CD4-positive, alpha-beta T cell (primary cell): ENCODE results near the gene DNAH11. TPM values are rescaled to one million over a fixed set of nuclear protein-coding genes. Genes with fewer than 3 reads are reported as not detected.

Experiments used
- ATAC-seq: fragments of 200-7000 bp; cut with Tn5 transposase; one replicate; pipeline ENCODE4 v1.10.0; 2022; ENCODE audit warnings: mild to moderate bottlenecking; ENCODE audit not compliant: poor library complexity
- CTCF ChIA-PET: fragments of 350-600 bp; sonication (Branson Sonifier 250); formaldehyde crosslinking; loops from one replicate; lab custom pipeline; 2021; ENCODE audit warnings: antibody characterized with exemption, inconsistent platforms; lab: Charles Lee
- POLR2A ChIA-PET: fragments of 350-600 bp; sonication (Branson Sonifier 250); formaldehyde crosslinking; loops from one replicate; lab custom pipeline; 2021; ENCODE audit warnings: antibody characterized with exemption, inconsistent platforms; lab: Charles Lee
- DNase-seq, 14 experiments: peaks; one replicate each; pipeline ENCODE4 v3.0.0-alpha.2; 2013 to 2020; ENCODE audit warnings: mixed read lengths in 2 of 14
- H3K27ac ChIP-seq, 2 donors: one replicate each; pipeline versions ENCODE4 v1.5.1 to v1.7.0; 2013; ENCODE audit warnings: low read length in 2 of 2, low read depth in 1 of 2, mild to moderate bottlenecking in 1 of 2
- H3K27me3 ChIP-seq, 2 experiments: 1 replicate in 1 of 2; 2 replicates in 1 of 2; pipeline versions ENCODE4 v1.6.1 to v1.7.0; 2013; ENCODE audit warnings: low read length in 2 of 2, control low read depth in 1 of 2, mild to moderate bottlenecking in 1 of 2, moderate library complexity in 1 of 2; ENCODE audit not compliant: insufficient read depth in 2 of 2, control insufficient read depth in 1 of 2
- H3K36me3 ChIP-seq: one replicate; pipeline ENCODE4 v1.6.1; 2013; ENCODE audit warnings: low read length, control low read depth; ENCODE audit not compliant: insufficient read depth
- H3K4me1 ChIP-seq: one replicate; pipeline ENCODE4 v1.6.1; 2013; ENCODE audit warnings: low read length, control low read depth; ENCODE audit not compliant: insufficient read depth
- H3K4me3 ChIP-seq: one replicate; pipeline ENCODE4 v1.5.1; 2013; ENCODE audit warnings: mild to moderate bottlenecking, low read length, moderate library complexity
- H3K9me3 ChIP-seq, 2 experiments: 1 replicate in 1 of 2; 2 replicates in 1 of 2; pipeline versions ENCODE4 v1.6.1 to v1.7.0; 2013; ENCODE audit warnings: low read length in 2 of 2, mild to moderate bottlenecking in 2 of 2, control low read depth in 1 of 2, moderate library complexity in 1 of 2; ENCODE audit not compliant: control insufficient read depth in 1 of 2, insufficient read depth in 1 of 2
- H3K27ac Mint-ChIP-seq: one replicate; pipeline ENCODE4 v1.8.0; 2020; ENCODE audit warnings: mixed read lengths
- H3K27me3 Mint-ChIP-seq: one replicate; pipeline ENCODE4 v1.8.0; 2021; ENCODE audit warnings: mixed read lengths
- H3K36me3 Mint-ChIP-seq: one replicate; pipeline ENCODE4 v1.8.0; 2021; ENCODE audit warnings: low read depth, mixed read lengths
- H3K4me1 Mint-ChIP-seq: one replicate; pipeline ENCODE4 v1.8.0; 2021; ENCODE audit warnings: low read depth, mixed read lengths
- H3K4me3 Mint-ChIP-seq: one replicate; pipeline ENCODE4 v1.8.0; 2020; ENCODE audit warnings: mild to moderate bottlenecking, mixed read lengths
- H3K9me3 Mint-ChIP-seq: one replicate; pipeline ENCODE4 v1.8.0; 2020; ENCODE audit warnings: mixed read lengths
- intact Hi-C, 2 experiments: fragments of 100-400 bp; cut with DNase I in 1 of 2; cut with micrococcal nuclease in 1 of 2; formaldehyde crosslinking; loops; one replicate each; pipeline versions ENCODE4 v1.15.1 to v1.9.0; 2023 to 2025; cut with DNase I, micrococcal nuclease
- total RNA-seq, 174 experiments: library from RNA in 2 of 174; stranded (reverse) in 2 of 174; gene quantifications; one replicate each; pipeline ENCODE4 v1.2.3 and lab custom pipeline; 2021 to 2026
- TF ChIP-seq, protein P1 (sequence below): fragments of 200-600 bp; IDR thresholded peaks from one replicate; pipeline ENCODE4 v1.8.0; 2022; ENCODE audit warnings: antibody characterized with exemption, mild to moderate bottlenecking

The DNAH11 gene
- total RNA-seq, 2 experiments from 2014 or later, result 0.11 TPM; not detected in 1

DNA sequence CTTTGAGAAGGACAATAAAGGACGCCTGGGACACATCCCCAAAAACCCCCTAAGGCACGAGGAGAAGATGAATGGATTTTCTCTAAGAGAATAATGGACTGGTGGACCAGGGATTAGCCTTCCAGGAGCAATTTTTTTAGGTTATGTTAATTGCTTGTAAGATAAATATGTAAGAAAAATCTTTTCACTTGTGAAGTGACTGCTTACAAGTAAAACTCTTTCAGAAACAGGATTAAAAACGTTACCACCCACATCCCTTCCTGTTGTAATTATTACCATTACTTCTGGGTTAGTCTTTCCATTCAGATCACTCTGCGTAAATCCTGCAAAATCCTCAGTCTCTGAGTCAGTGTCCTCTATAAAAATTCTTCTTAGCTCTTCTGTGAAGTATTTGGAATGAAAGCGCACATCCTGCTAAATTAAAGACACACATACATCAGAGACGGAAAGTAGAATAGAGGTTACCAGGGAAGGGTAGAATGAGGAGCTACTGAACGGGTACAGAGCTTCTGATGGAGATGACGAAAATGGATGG is 368.6 kb downstream of the DNAH11 start:
- Histone ChIP-seq H3K9me3 (no peaks in the 10 kb centered on the region), H3K36me3 (peaks cover under 1% of the 10 kb centered on the region), H3K27ac (no peak overlapping the region), H3K27me3 (no peaks in the 10 kb centered on the region), H3K4me3 (no peak overlapping the region), H3K4me1 (no peaks in the 10 kb centered on the region)
- no peak overlapping the region for H3K4me3 Mint-ChIP-seq
- TF ChIP-seq, protein P1, sequence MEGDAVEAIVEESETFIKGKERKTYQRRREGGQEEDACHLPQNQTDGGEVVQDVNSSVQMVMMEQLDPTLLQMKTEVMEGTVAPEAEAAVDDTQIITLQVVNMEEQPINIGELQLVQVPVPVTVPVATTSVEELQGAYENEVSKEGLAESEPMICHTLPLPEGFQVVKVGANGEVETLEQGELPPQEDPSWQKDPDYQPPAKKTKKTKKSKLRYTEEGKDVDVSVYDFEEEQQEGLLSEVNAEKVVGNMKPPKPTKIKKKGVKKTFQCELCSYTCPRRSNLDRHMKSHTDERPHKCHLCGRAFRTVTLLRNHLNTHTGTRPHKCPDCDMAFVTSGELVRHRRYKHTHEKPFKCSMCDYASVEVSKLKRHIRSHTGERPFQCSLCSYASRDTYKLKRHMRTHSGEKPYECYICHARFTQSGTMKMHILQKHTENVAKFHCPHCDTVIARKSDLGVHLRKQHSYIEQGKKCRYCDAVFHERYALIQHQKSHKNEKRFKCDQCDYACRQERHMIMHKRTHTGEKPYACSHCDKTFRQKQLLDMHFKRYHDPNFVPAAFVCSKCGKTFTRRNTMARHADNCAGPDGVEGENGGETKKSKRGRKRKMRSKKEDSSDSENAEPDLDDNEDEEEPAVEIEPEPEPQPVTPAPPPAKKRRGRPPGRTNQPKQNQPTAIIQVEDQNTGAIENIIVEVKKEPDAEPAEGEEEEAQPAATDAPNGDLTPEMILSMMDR, result no peak
- POLR2A ChIA-PET, result no interaction called here
- no peak overlapping the region for H3K27ac Mint-ChIP-seq
- H3K36me3 Mint-ChIP-seq, result peaks cover 85% of the 10 kb centered on the region
- H3K4me1 Mint-ChIP-seq, result no peaks in the 10 kb centered on the region
- ATAC-seq (no peak), DNase-seq (no peak)
- CTCF ChIA-PET, result no interaction called here
- no peaks in the 10 kb centered on the region for H3K27me3 Mint-ChIP-seq
- H3K9me3 Mint-ChIP-seq, result no peaks in the 10 kb centered on the region
- intact Hi-C loops, result no loop called here

DNA sequence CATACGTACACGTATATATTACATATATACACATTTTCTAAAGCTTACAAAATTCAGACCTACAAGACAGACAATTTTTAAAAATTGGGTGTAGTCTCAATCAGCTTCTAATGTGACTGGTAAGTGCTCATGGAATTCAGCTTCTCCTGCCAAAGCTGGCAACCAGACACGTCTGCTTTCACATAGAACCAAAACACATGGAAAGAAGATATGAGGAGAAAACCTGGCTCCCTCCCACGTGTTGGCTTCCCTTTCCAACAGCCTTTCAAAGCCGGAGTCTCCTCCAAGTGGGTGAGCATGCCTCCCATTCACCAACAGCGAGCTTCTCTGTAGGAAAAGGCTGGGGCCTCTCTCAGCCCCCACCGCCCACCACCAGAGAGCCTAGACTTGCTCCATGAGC is 369.5 kb downstream of the DNAH11 start:
- ATAC-seq, result no peak
- Histone ChIP-seq H3K4me1 (no peaks in the 10 kb centered on the region), H3K36me3 (no peaks in the 10 kb centered on the region), H3K27ac (no peak overlapping the region), H3K4me3 (no peak overlapping the region), H3K9me3 (no peaks in the 10 kb centered on the region), H3K27me3 (no peaks in the 10 kb centered on the region)
- Mint-ChIP-seq H3K4me3 (no peak overlapping the region), H3K27me3 (no peaks in the 10 kb centered on the region), H3K9me3 (no peaks in the 10 kb centered on the region), H3K4me1 (no peaks in the 10 kb centered on the region), H3K36me3 (peaks cover 86% of the 10 kb centered on the region), H3K27ac (no peak overlapping the region)
- ChIA-PET CTCF (no interaction called here), POLR2A (no interaction called here)
- intact Hi-C loops, result no loop called here
- TF ChIP-seq, protein P1, result no peak
- DNase-seq, result no peak

DNA sequence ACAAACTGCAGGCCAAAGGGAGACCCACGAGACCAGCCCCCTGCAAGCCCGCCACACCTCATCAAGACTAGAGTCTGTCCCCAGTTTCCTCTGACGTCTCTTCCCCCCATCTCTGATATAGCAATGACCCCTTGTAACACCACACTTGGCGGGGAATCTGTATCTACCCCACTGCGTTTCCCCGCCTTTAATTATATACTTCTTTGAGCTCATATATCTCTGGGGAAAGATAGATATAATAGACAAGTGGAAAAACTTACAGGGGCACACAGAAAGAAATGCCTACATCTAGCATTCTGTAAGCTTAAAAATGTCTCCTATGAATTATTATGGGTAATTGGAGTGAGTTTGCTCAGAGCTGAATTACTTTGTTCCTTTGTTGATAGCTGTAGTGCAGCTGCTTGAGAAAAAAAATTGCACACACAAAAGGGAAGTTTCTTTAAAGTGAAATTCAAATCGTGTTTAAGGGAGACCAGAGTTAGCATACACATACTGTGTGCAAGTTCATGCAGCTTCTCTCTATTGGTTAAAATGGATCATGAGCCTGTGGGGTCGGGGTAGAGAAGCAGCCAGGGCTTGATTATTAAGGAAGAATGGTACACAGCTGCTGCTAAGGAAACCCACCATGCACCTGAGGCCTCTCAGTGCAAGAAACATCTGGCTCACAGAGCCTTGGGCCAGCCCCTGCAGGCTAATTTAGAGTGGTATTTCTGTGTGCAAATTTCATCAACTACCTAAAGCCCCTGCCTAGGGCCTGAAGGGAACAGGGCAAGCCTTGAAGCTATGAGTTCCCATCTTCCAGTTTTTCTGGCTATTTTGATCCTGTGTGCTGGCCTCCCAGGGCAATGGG is 370.3 kb downstream of the DNAH11 start:
- Histone ChIP-seq H3K27me3 (no peaks in the 10 kb centered on the region), H3K9me3 (no peaks in the 10 kb centered on the region), H3K36me3 (no peaks in the 10 kb centered on the region), H3K27ac (no peak overlapping the region), H3K4me1 (no peaks in the 10 kb centered on the region), H3K4me3 (no peak overlapping the region)
- intact Hi-C loops, result no loop called here
- Mint-ChIP-seq H3K4me3 (no peak overlapping the region), H3K4me1 (no peaks in the 10 kb centered on the region), H3K36me3 (peaks cover 79% of the 10 kb centered on the region), H3K27ac (no peak overlapping the region), H3K27me3 (no peaks in the 10 kb centered on the region), H3K9me3 (no peaks in the 10 kb centered on the region)
- TF ChIP-seq, protein P1, result no peak
- CTCF ChIA-PET, result no interaction called here
- ATAC-seq, result no peak
- POLR2A ChIA-PET, result no interaction called here
- no peak for DNase-seq
